HepG2 (cell line): ENCODE data around the gene RAB40C. TPM values are rescaled to one million over a fixed set of nuclear protein-coding genes. Genes with fewer than 3 reads are reported as not detected.

Experiments
- AGO1 ChIP-seq: fragments of 200-400 bp; formaldehyde crosslinking; IDR thresholded peaks from 2 replicates; pipeline ENCODE4 v1.6.1; 2017; ENCODE audit warnings: mild to moderate bottlenecking, low read depth, low read length, moderate library complexity; ENCODE audit not compliant: poor library complexity, severe bottlenecking
- AGO2 ChIP-seq: fragments of 200-400 bp; formaldehyde crosslinking; optimal IDR thresholded peaks from 2 replicates; pipeline ENCODE3; 2017; ENCODE audit warnings: mild to moderate bottlenecking, low read depth, low read length, moderate library complexity
- ELF3 ChIP-seq: IDR thresholded peaks from 2 replicates; pipeline ENCODE4 v1.6.1; 2016; ENCODE audit warnings: missing genetic modification reagents, missing compliant biosample characterization
- FOXA1 ChIP-seq, 2 experiments: fragments of 450-650 bp in 1 of 2; sonication (generic) in 1 of 2; formaldehyde crosslinking in 1 of 2; IDR thresholded peaks; 2 replicates each; pipeline versions ENCODE4 v1.4.0 to v1.6.1; 2016 to 2020; ENCODE audit warnings: missing genetic modification reagents in 1 of 2
- HOXA5 ChIP-seq: sonication (generic); formaldehyde crosslinking; IDR thresholded peaks from 2 replicates; pipeline ENCODE4 v1.4.0; 2020; ENCODE audit warnings: missing genetic modification reagents
- IRX3 ChIP-seq: sonication (generic); formaldehyde crosslinking; IDR thresholded peaks from 2 replicates; pipeline ENCODE4 v1.8.1; 2023; ENCODE audit warnings: mild to moderate bottlenecking, low read depth, missing genetic modification reagents, borderline replicate concordance
- KLF16 ChIP-seq, 2 experiments: sonication (generic) in 1 of 2; formaldehyde crosslinking in 1 of 2; IDR thresholded peaks; 2 replicates each; pipeline versions ENCODE4 v1.6.1 to v1.8.0; 2016 to 2023; ENCODE audit warnings: missing genetic modification reagents in 2 of 2, missing compliant biosample characterization in 1 of 2
- MED13 ChIP-seq: sonication (generic); formaldehyde crosslinking; IDR thresholded peaks from 2 replicates; pipeline ENCODE4 v1.5.0; 2020; ENCODE audit warnings: missing genetic modification reagents
- NAIF1 ChIP-seq: sonication (generic); formaldehyde crosslinking; IDR thresholded peaks from 2 replicates; pipeline ENCODE4 v1.5.0; 2020; ENCODE audit warnings: mild to moderate bottlenecking, missing genetic modification reagents, borderline replicate concordance
- NFE2L2 ChIP-seq: fragments of 150-350 bp; IDR thresholded peaks from 2 replicates; pipeline ENCODE4 v1.6.1; 2014; ENCODE audit warnings: low read length
- NR2F2 ChIP-seq: IDR thresholded peaks from 2 replicates; pipeline ENCODE4 v1.6.1; 2012; ENCODE audit warnings: low read depth, inconsistent platforms, borderline replicate concordance
- PAX8 ChIP-seq: sonication (generic); formaldehyde crosslinking; IDR thresholded peaks from 2 replicates; pipeline ENCODE4 v1.8.0; 2022; ENCODE audit warnings: mild to moderate bottlenecking, missing genetic modification reagents, borderline replicate concordance
- SRSF1 ChIP-seq: fragments of 200-400 bp; formaldehyde crosslinking; optimal IDR thresholded peaks from 2 replicates; pipeline ENCODE3; 2017; ENCODE audit warnings: mild to moderate bottlenecking, low read depth, low read length, moderate library complexity
- THAP11 ChIP-seq: IDR thresholded peaks from 2 replicates; pipeline ENCODE4 v1.6.1; 2016; ENCODE audit warnings: missing biosample characterization, missing genetic modification reagents
- ZNF225 ChIP-seq: sonication (generic); formaldehyde crosslinking; IDR thresholded peaks from 2 replicates; pipeline ENCODE4 v1.4.0; 2020; ENCODE audit warnings: mild to moderate bottlenecking, missing genetic modification reagents
- ZNF30 ChIP-seq: sonication (generic); formaldehyde crosslinking; IDR thresholded peaks from 2 replicates; pipeline ENCODE4 v1.5.0; 2020; ENCODE audit warnings: mild to moderate bottlenecking, missing genetic modification reagents
- ZNF350 ChIP-seq: sonication (generic); formaldehyde crosslinking; IDR thresholded peaks from 2 replicates; pipeline ENCODE4 v1.4.0; 2020; ENCODE audit warnings: mild to moderate bottlenecking, low read depth, missing genetic modification reagents, borderline replicate concordance
- ZNF577 ChIP-seq: sonication (generic); formaldehyde crosslinking; IDR thresholded peaks from 2 replicates; pipeline ENCODE4 v1.4.0; 2020; ENCODE audit warnings: mild to moderate bottlenecking, low read depth, missing genetic modification reagents, borderline replicate concordance
- ZNF644 ChIP-seq: IDR thresholded peaks from 2 replicates; pipeline ENCODE4 v1.6.1; 2016; ENCODE audit warnings: low read depth
- ZNF678 ChIP-seq: sonication (generic); formaldehyde crosslinking; IDR thresholded peaks from 2 replicates; pipeline ENCODE4 v1.4.0; 2020; ENCODE audit warnings: mild to moderate bottlenecking, missing genetic modification reagents
- ZNF782 ChIP-seq: sonication (generic); formaldehyde crosslinking; IDR thresholded peaks from 2 replicates; pipeline ENCODE4 v1.4.0; 2020; ENCODE audit warnings: missing genetic modification reagents, mild to moderate bottlenecking, borderline replicate concordance
- ZNF788 ChIP-seq: sonication (generic); formaldehyde crosslinking; IDR thresholded peaks from 2 replicates; pipeline ENCODE4 v1.5.0; 2020; ENCODE audit warnings: mild to moderate bottlenecking, missing genetic modification reagents, borderline replicate concordance
- polyA plus RNA-seq, 8 experiments: library from polyadenylated mRNA; depleted of rRNA in 3 of 8; stranded (reverse) in 7 of 8; unstranded in 1 of 8; fragments of >200 nt; fragmentation: Illumina TruSeq in 4 of 8; extraction: Trizol in 4 of 8; gene quantifications; 2 replicates each; pipeline versions ENCODE4 v1.2.1 to v1.2.3, GENCODE V29; 2011 to 2016; ENCODE audit warnings: low read depth in 4 of 8, missing spikeins in 1 of 8, mixed read lengths in 1 of 8; ENCODE audit not compliant: insufficient read depth in 1 of 8
- total RNA-seq, 5 experiments: library from RNA; depleted of rRNA; stranded (reverse); fragments of >200 nt; fragmentation: Illumina TruSeq; extraction: Trizol; gene quantifications; 2 replicates each; pipeline ENCODE4 v1.2.3, GENCODE V29; 2016; ENCODE audit warnings: low read depth in 1 of 5
- TF ChIP-seq, protein P1 (sequence below): IDR thresholded peaks from 2 replicates; pipeline ENCODE4 v1.6.1; 2018; ENCODE audit warnings: missing genetic modification reagents
- TF ChIP-seq, protein P2 (sequence below): sonication (generic); formaldehyde crosslinking; IDR thresholded peaks from 2 replicates; pipeline ENCODE4 v1.4.0; 2020; ENCODE audit warnings: mild to moderate bottlenecking, missing genetic modification reagents
- TF ChIP-seq, protein P3 (sequence below): sonication (generic); formaldehyde crosslinking; IDR thresholded peaks from 2 replicates; pipeline ENCODE4 v1.8.1; 2023; ENCODE audit warnings: mild to moderate bottlenecking, moderate library complexity, missing genetic modification reagents
- TF ChIP-seq, protein P4 (sequence below): sonication (generic); formaldehyde crosslinking; IDR thresholded peaks from 2 replicates; pipeline ENCODE4 v1.8.0; 2022; ENCODE audit warnings: missing genetic modification reagents, mild to moderate bottlenecking, moderate library complexity, borderline replicate concordance

Gene RAB40C
- total and polyA plus RNA-seq, 2 of the 13 experiments (the other 11 are each of a cell fraction or from before 2014, with no cell fraction given) = 7.7 to 11.5 TPM

DNA sequence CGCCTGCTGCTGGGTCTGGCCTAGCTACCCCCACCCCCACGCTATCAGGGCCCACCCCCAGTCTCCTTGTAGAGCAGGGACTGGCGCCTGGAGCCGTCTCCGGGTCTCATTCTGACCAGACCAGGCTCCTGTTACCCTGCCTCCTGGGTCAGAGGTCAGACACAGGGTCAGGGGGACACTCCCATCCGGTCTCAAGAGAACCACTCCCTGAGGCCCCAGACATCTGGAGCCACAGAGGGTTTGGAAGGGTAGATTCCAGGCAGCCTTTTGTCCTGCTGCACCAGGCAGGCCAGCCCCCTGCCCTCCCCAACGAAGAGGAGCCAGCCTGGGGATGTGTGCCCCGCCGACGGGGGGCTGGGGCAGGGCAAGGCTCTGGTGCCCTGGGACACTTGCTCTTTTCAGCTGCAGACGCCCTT lies 40.0 kb downstream of the RAB40C start (continued):
- TF ChIP-seq, protein P1, sequence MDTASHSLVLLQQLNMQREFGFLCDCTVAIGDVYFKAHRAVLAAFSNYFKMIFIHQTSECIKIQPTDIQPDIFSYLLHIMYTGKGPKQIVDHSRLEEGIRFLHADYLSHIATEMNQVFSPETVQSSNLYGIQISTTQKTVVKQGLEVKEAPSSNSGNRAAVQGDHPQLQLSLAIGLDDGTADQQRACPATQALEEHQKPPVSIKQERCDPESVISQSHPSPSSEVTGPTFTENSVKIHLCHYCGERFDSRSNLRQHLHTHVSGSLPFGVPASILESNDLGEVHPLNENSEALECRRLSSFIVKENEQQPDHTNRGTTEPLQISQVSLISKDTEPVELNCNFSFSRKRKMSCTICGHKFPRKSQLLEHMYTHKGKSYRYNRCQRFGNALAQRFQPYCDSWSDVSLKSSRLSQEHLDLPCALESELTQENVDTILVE (CRISPR knock-in tag) = no peak
- TF ChIP-seq ZNF782 (CRISPR knock-in tag) = no peak
- TF ChIP-seq ZNF644 (CRISPR knock-in tag) = no peak
- TF ChIP-seq THAP11 (CRISPR knock-in tag) = no peak
- no peak for TF ChIP-seq IRX3
- no peak for TF ChIP-seq ZNF30 (CRISPR knock-in tag)
- TF ChIP-seq NFE2L2 = no peak
- no peak for TF ChIP-seq ZNF788
- TF ChIP-seq PAX8 (CRISPR knock-in tag) = no peak
- no peak for TF ChIP-seq NAIF1 (CRISPR knock-in tag)
- TF ChIP-seq ZNF678 (CRISPR knock-in tag) = 0 out of 2 replicates have a peak, but pooled peaks have one; percentile 3
- peak; percentile 45; the same call in 1 of the 2 replicates for TF ChIP-seq NR2F2
- peak; percentile 81 for TF ChIP-seq AGO2
- no peak for TF ChIP-seq FOXA1 (IDR thresholded peaks at IDR 0.05)
- no peak for TF ChIP-seq FOXA1 (CRISPR knock-in tag; IDR thresholded peaks at IDR 0.05)
- no peak for TF ChIP-seq ZNF350
- TF ChIP-seq, protein P2, sequence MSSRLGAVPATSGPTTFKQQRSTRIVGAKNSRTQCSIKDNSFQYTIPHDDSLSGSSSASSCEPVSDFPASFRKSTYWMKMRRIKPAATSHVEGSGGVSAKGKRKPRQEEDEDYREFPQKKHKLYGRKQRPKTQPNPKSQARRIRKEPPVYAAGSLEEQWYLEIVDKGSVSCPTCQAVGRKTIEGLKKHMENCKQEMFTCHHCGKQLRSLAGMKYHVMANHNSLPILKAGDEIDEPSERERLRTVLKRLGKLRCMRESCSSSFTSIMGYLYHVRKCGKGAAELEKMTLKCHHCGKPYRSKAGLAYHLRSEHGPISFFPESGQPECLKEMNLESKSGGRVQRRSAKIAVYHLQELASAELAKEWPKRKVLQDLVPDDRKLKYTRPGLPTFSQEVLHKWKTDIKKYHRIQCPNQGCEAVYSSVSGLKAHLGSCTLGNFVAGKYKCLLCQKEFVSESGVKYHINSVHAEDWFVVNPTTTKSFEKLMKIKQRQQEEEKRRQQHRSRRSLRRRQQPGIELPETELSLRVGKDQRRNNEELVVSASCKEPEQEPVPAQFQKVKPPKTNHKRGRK (CRISPR knock-in tag) = no peak
- TF ChIP-seq, protein P3, sequence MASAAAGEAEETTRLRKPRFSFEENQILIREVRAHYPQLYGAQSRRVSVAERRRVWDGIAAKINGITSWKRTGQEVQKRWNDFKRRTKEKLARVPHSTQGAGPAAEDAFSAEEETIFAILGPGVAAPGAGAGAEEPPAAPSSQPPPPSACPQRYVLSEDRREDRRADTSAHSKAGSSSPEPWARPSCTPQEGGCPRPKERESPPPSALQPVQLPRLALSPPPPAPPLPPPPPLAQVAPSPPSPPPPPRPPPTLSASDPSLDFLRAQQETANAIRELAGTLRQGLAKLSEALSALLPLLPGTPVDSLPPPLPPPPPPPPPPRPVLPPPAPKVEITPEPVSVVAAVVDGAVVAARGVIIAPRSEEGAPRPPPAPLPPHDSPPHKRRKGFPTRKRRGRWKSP (CRISPR knock-in tag) = 0 out of 2 replicates have a peak, but pooled peaks have one; percentile 25
- TF ChIP-seq SRSF1 = peak; percentile 37
- 0 out of 4 replicates have a peak, but pooled peaks of 1 of the 2 experiments have one; percentile 13 for TF ChIP-seq KLF16 (CRISPR knock-in tag; IDR thresholded peaks at IDR 0.05)
- no peak for TF ChIP-seq ZNF577 (CRISPR knock-in tag)
- no peak for TF ChIP-seq MED13 (CRISPR knock-in tag)
- no peak for TF ChIP-seq HOXA5 (CRISPR knock-in tag)
- TF ChIP-seq ZNF225 (CRISPR knock-in tag) = no peak
- no peak for TF ChIP-seq ELF3 (CRISPR knock-in tag)
- TF ChIP-seq, protein P4, sequence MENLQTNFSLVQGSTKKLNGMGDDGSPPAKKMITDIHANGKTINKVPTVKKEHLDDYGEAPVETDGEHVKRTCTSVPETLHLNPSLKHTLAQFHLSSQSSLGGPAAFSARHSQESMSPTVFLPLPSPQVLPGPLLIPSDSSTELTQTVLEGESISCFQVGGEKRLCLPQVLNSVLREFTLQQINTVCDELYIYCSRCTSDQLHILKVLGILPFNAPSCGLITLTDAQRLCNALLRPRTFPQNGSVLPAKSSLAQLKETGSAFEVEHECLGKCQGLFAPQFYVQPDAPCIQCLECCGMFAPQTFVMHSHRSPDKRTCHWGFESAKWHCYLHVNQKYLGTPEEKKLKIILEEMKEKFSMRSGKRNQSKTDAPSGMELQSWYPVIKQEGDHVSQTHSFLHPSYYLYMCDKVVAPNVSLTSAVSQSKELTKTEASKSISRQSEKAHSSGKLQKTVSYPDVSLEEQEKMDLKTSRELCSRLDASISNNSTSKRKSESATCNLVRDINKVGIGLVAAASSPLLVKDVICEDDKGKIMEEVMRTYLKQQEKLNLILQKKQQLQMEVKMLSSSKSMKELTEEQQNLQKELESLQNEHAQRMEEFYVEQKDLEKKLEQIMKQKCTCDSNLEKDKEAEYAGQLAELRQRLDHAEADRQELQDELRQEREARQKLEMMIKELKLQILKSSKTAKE (CRISPR knock-in tag) = 0 out of 2 replicates have a peak, but pooled peaks have one; percentile 68
- TF ChIP-seq AGO1 = peak; percentile 73
